HG02798 (cell line): ENCODE measurements around the gene MAN2B1.
"Not testable (repeated sequence)": the region's sequence is repeated elsewhere in the genome, so short reads cannot be mapped to it uniquely, and the experiment has no call there.

ENCODE experiments used
- ATAC-seq: cut with Tn5 transposase; IDR thresholded peaks from one replicate; pipeline ENCODE4 v1.9.1; 2021; ENCODE audit warnings: mild to moderate bottlenecking; ENCODE audit not compliant: unreplicated experiment, poor library complexity

MAN2B1 gene

GRCh38 chr19:12689581-12690216, 23.2 kb upstream of the MAN2B1 start:
- ATAC-seq = no peak

GRCh38 chr19:12689012-12689411, 22.5 kb upstream of the MAN2B1 start:
- no peak for ATAC-seq

- no peak for ATAC-seq
These were observed 21.1 kb upstream of the MAN2B1 start, which contains the start of gene GNG14 for GRCh38 chr19:12687496-12688196. Gene GNG14 (plus strand): TSS chr19:12687998. CDS start chr19:12688049, 51 bp downstream.

- ATAC-seq = no peak
These were observed 19.3 kb upstream of the MAN2B1 start for GRCh38 chr19:12685831-12686230.

- peak; percentile 83 for ATAC-seq
These were observed 14.8 kb upstream of the MAN2B1 start, which contains the start of gene DHPS for GRCh38 chr19:12681074-12681987. Gene DHPS (minus strand): TSS chr19:12681880. CDS start chr19:12681766, 114 bp downstream.

- no peak for ATAC-seq
These were observed 13.5 kb upstream of the MAN2B1 start for GRCh38 chr19:12680034-12680433.

- not testable (repeated sequence) for ATAC-seq
These were observed 11.5 kb upstream of the MAN2B1 start for GRCh38 chr19:12678039-12678438.

GRCh38 chr19:12676928-12677327, 10.4 kb upstream of the MAN2B1 start:
- ATAC-seq = no peak

- peak; percentile 36 for ATAC-seq
These were observed 9.8 kb upstream of the MAN2B1 start for GRCh38 chr19:12676384-12676792.

GRCh38 chr19:12675940-12676339, 9.4 kb upstream of the MAN2B1 start:
- no peak for ATAC-seq

GRCh38 chr19:12675399-12675798, 8.9 kb upstream of the MAN2B1 start:
- no peak for ATAC-seq

- no peak for ATAC-seq
These were observed 6.2 kb upstream of the MAN2B1 start for GRCh38 chr19:12672744-12673143.

GRCh38 chr19:12670159-12670928, 3.8 kb upstream of the MAN2B1 start:
- ATAC-seq = no peak

GRCh38 chr19:12669270-12670158, 3.0 kb upstream of the MAN2B1 start:
- peak; percentile 56 for ATAC-seq

- no peak for ATAC-seq
These were observed 2.4 kb upstream of the MAN2B1 start for GRCh38 chr19:12668932-12669269.

GRCh38 chr19:12668346-12668745, 1.8 kb upstream of the MAN2B1 start:
- no peak for ATAC-seq

- ATAC-seq = no peak
These were observed 1.3 kb upstream of the MAN2B1 start for GRCh38 chr19:12667731-12668302.

GRCh38 chr19:12665671-12666264, 774 bp downstream of the MAN2B1 start:
- no peak for ATAC-seq

GRCh38 chr19:12665281-12665573, 1.3 kb downstream of the MAN2B1 start:
- ATAC-seq = no peak
